ENCODE data around the gene CALHM5.

GRCh38 chr6:116508527-116508926 lies 2.9 kb upstream of the CALHM5 start:
- TF ChIP-seq CTCF (IDR thresholded peaks at IDR 0.05; ENCODE audit: low read length) (no peak), EZH2phosphoT487 (IDR thresholded peaks at IDR 0.05; ENCODE audit: low read length) (no peak), EZH2 (optimal IDR thresholded peaks at IDR 0.05; ENCODE audit: low read depth, low read length) (no peak)
